ENCODE results near the gene WSB1. TPM values are rescaled to one million over a fixed set of nuclear protein-coding genes. Genes with fewer than 3 reads are reported as not detected.
A peak's percentile ranks its signal among the peaks of the same experiment; 100 is the strongest.
"Not testable (repeated sequence)": the region's sequence is repeated elsewhere in the genome, so short reads cannot be mapped to it uniquely, and the experiment has no call there.

Gene WSB1
- total RNA-seq, 1 experiment from 2014 or later: 114 TPM

DNA sequence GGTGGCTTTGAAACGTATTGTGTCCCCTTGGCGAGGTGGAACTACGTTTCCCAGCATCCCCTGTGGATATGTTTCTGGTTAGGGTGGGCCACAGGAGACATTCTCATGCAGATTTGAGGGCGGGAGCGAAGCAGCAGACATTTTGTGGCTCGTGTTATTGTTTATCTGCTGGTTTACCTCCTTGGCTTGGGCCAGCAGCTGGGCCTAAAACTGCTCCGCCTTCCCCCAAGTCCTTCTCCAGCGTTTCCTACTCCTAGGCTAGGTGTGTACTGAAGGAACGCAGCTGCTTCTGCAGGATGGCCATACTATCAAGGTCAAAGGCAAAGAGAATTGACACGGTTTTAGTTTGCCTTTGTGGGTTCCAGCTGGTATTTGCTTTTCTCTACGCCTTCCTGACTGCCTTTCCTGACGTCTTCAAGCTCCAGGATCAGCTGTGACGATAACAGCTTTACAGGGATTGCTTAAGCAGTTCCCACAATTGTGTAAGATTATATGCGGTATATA, 17.2 kb upstream of the WSB1 start:
- H3K27ac ChIP-seq (ENCODE audit: low read depth, low read length, poor library complexity, severe bottlenecking): no peak overlapping the region
- H3K4me1 ChIP-seq (ENCODE audit: insufficient read depth, low read length, poor library complexity, severe bottlenecking): no peaks in the 10 kb centered on the region
- intact Hi-C loops (cut with micrococcal nuclease; ENCODE audit: unreplicated experiment): no loop called here
- H3K27me3 ChIP-seq (replicated peaks; ENCODE audit: insufficient read depth, low read depth, low read length, poor library complexity): no peaks in the 10 kb centered on the region
- H3K9me3 ChIP-seq (ENCODE audit: low read depth, low read length, poor library complexity, severe bottlenecking): no peaks in the 10 kb centered on the region
- ChIA-PET POLR2A (ENCODE audit: low non-redundant PET) (no interaction called here), CTCF (no interaction called here)
- no peak overlapping the region for H3K4me3 ChIP-seq (ENCODE audit: low read depth, low read length, poor library complexity, severe bottlenecking)
- H3K36me3 ChIP-seq (ENCODE audit: insufficient read depth, low read length, poor library complexity, severe bottlenecking): no peaks in the 10 kb centered on the region
- TF ChIP-seq EZH2 (IDR thresholded peaks at IDR 0.05; ENCODE audit: borderline replicate concordance, low read depth, low read length, poor library complexity, severe bottlenecking): no peak
- TF ChIP-seq, protein P1, sequence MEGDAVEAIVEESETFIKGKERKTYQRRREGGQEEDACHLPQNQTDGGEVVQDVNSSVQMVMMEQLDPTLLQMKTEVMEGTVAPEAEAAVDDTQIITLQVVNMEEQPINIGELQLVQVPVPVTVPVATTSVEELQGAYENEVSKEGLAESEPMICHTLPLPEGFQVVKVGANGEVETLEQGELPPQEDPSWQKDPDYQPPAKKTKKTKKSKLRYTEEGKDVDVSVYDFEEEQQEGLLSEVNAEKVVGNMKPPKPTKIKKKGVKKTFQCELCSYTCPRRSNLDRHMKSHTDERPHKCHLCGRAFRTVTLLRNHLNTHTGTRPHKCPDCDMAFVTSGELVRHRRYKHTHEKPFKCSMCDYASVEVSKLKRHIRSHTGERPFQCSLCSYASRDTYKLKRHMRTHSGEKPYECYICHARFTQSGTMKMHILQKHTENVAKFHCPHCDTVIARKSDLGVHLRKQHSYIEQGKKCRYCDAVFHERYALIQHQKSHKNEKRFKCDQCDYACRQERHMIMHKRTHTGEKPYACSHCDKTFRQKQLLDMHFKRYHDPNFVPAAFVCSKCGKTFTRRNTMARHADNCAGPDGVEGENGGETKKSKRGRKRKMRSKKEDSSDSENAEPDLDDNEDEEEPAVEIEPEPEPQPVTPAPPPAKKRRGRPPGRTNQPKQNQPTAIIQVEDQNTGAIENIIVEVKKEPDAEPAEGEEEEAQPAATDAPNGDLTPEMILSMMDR (conservative IDR thresholded peaks at IDR 0.05; ENCODE audit: low read depth, low read length): no peak
- no TSS peak for BruUV-seq (replicated peaks)
- DNase-seq (ENCODE audit: low spot score): peak; percentile 35

DNA sequence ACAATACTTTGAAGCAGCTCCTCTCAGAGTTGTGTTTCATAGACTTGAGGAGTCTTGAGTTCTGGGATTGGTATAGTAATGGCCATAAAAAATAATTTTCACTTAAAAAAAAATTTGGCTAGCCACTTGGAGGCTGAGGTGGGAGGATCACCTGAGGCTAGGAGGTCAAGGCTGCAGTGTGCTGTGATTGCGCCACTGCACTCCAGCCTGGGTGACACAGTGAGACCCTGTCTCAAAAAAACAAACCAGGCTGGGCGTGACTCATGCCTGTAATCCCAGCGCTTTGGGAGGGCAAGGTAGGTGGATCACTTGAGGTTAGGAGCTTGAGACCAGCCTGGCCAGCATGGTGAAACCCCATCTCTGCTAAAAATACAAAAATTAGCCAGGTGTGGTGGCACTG, 14.8 kb upstream of the WSB1 start:
- H3K27me3 ChIP-seq (replicated peaks; ENCODE audit: insufficient read depth, low read depth, low read length, poor library complexity); CTCF ChIA-PET; H3K36me3 ChIP-seq (ENCODE audit: insufficient read depth, low read length, poor library complexity, severe bottlenecking); intact Hi-C loops (cut with micrococcal nuclease; ENCODE audit: unreplicated experiment); DNase-seq (ENCODE audit: low spot score); H3K4me1 ChIP-seq (ENCODE audit: insufficient read depth, low read length, poor library complexity, severe bottlenecking); POLR2A ChIA-PET (ENCODE audit: low non-redundant PET); H3K4me3 ChIP-seq (ENCODE audit: low read depth, low read length, poor library complexity, severe bottlenecking); H3K9me3 ChIP-seq (ENCODE audit: low read depth, low read length, poor library complexity, severe bottlenecking); H3K27ac ChIP-seq (ENCODE audit: low read depth, low read length, poor library complexity, severe bottlenecking); BruUV-seq (replicated peaks): not testable (repeated sequence)

DNA sequence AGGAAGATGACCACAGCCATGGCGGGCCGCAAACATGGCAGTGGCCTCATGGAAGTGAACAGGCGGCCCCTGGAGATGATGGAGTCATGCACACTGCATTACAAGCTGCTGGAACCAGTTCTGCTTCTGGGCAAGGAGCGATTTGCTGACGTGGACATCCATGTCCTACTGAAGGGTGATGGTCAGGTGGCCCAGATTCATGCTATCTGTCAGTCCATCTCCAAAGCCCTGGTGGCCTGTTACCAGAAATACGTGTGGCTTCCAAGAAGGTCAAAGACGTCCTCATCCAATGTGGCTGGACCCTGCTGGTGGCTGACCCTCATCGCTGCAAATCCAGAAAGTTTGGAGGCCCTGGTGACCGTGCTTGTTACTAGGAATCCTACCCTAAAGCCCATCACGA, 13.4 kb upstream of the WSB1 start:
- DNase-seq (ENCODE audit: low spot score): no peak
- no TSS peak for BruUV-seq (replicated peaks)
- Histone ChIP-seq H3K36me3 (ENCODE audit: insufficient read depth, low read length, poor library complexity, severe bottlenecking) (no peaks in the 10 kb centered on the region), H3K27me3 (replicated peaks; ENCODE audit: insufficient read depth, low read depth, low read length, poor library complexity) (no peaks in the 10 kb centered on the region), H3K4me3 (ENCODE audit: low read depth, low read length, poor library complexity, severe bottlenecking) (no peak overlapping the region), H3K27ac (ENCODE audit: low read depth, low read length, poor library complexity, severe bottlenecking) (no peak overlapping the region), H3K9me3 (ENCODE audit: low read depth, low read length, poor library complexity, severe bottlenecking) (no peaks in the 10 kb centered on the region), H3K4me1 (ENCODE audit: insufficient read depth, low read length, poor library complexity, severe bottlenecking) (no peaks in the 10 kb centered on the region)
- POLR2A ChIA-PET (ENCODE audit: low non-redundant PET): no interaction called here
- intact Hi-C loops (cut with micrococcal nuclease; ENCODE audit: unreplicated experiment): no loop called here
- no peak for TF ChIP-seq EZH2 (IDR thresholded peaks at IDR 0.05; ENCODE audit: borderline replicate concordance, low read depth, low read length, poor library complexity, severe bottlenecking)
- TF ChIP-seq, protein P1 (conservative IDR thresholded peaks at IDR 0.05; ENCODE audit: low read depth, low read length): no peak
- CTCF ChIA-PET: no interaction called here

DNA sequence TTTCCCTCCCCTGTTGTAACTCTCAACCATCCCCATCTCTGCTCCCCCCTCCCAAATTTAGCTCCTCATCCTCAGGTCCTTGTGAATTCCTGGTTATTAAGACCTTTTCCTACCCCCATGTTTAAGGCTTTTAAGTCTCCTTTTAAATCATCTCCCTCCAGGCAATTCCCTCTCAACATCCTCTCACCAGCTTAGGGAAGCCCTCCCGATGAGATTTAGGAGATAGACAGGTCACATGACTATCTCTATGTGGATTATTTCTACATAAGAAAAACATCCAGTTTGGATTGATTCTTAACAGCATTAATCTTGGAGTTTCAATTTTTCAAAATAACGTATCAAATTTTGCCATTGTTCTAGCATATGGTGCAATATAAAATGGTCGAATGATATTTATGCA, 12.5 kb upstream of the WSB1 start:
- no peak for TF ChIP-seq EZH2 (IDR thresholded peaks at IDR 0.05; ENCODE audit: borderline replicate concordance, low read depth, low read length, poor library complexity, severe bottlenecking)
- TF ChIP-seq, protein P1 (conservative IDR thresholded peaks at IDR 0.05; ENCODE audit: low read depth, low read length): no peak
- Histone ChIP-seq H3K9me3 (ENCODE audit: low read depth, low read length, poor library complexity, severe bottlenecking) (no peaks in the 10 kb centered on the region), H3K4me3 (ENCODE audit: low read depth, low read length, poor library complexity, severe bottlenecking) (no peak overlapping the region), H3K4me1 (ENCODE audit: insufficient read depth, low read length, poor library complexity, severe bottlenecking) (no peaks in the 10 kb centered on the region), H3K27me3 (replicated peaks; ENCODE audit: insufficient read depth, low read depth, low read length, poor library complexity) (no peaks in the 10 kb centered on the region), H3K27ac (ENCODE audit: low read depth, low read length, poor library complexity, severe bottlenecking) (no peak overlapping the region), H3K36me3 (ENCODE audit: insufficient read depth, low read length, poor library complexity, severe bottlenecking) (no peaks in the 10 kb centered on the region)
- DNase-seq (ENCODE audit: low spot score): no peak
- CTCF ChIA-PET: no interaction called here
- POLR2A ChIA-PET (ENCODE audit: low non-redundant PET): no interaction called here
- intact Hi-C loops (cut with micrococcal nuclease; ENCODE audit: unreplicated experiment): no loop called here
- no TSS peak for BruUV-seq (replicated peaks)

Data from A673 (cell line).